Left lung (tissue), 14 donors: ENCODE results near the gene CNTFR. TPM values are rescaled to one million over a fixed set of nuclear protein-coding genes. Genes with fewer than 3 reads are reported as not detected.
A peak's percentile ranks its signal among the peaks of the same experiment; 100 is the strongest.
"Not testable (repeated sequence)": the region's sequence is repeated elsewhere in the genome, so short reads cannot be mapped to it uniquely, and the experiment has no call there.

Experiments used
- ATAC-seq: fragments of 200-7000 bp; cut with Tn5 transposase; one replicate; pipeline ENCODE4 v1.9.1; 2020; ENCODE audit warnings: moderate library complexity
- DNase-seq, 4 donors: peaks; one replicate each; pipeline ENCODE4 v3.0.0-alpha.2; 2013 to 2020
- H3K27ac ChIP-seq, 2 donors: fragments of 200-600 bp; sonication (generic) in 1 of 2; one replicate each; pipeline versions ENCODE4 v1.5.0 to v1.8.0; 2020 to 2021
- H3K27me3 ChIP-seq, 2 donors: fragments of 200-600 bp; sonication (generic) in 1 of 2; one replicate each; pipeline versions ENCODE4 v1.5.0 to v1.8.0; 2020 to 2021
- H3K36me3 ChIP-seq, 2 donors: fragments of 200-600 bp; sonication (generic) in 1 of 2; one replicate each; pipeline versions ENCODE4 v1.5.0 to v1.8.0; 2020 to 2021
- H3K4me1 ChIP-seq, 2 donors: fragments of 200-600 bp; one replicate each; pipeline ENCODE4 v1.8.0; 2021
- H3K4me3 ChIP-seq, 2 donors: fragments of 200-600 bp; sonication (generic) in 1 of 2; one replicate each; pipeline versions ENCODE4 v1.5.0 to v1.8.0; 2020 to 2021; ENCODE audit warnings: mild to moderate bottlenecking in 1 of 2
- H3K9me3 ChIP-seq, 2 donors: fragments of 200-600 bp; sonication (generic) in 1 of 2; one replicate each; pipeline versions ENCODE4 v1.5.0 to v1.8.0; 2020 to 2021
- intact Hi-C, 2 donors: fragments of 100-400 bp; cut with DNase I; formaldehyde crosslinking; loops; one replicate each; pipeline versions ENCODE4 v1.11.2 to v1.14.2; 2022
- long read RNA-seq, 12 donors: library from polyadenylated mRNA in 2 of 12; unstranded in 2 of 12; transcript quantifications; one replicate each; pipeline ENCODE4 v2.0.0 and lab custom pipeline, GENCODE V29; 2019 to 2026
- polyA plus RNA-seq, 6 donors: library from polyadenylated mRNA; unstranded; fragments of 120-200 nt; gene quantifications; one replicate each; pipeline ENCODE4 v1.2.1, GENCODE V29; 2013; ENCODE audit not compliant: insufficient read length in 6 of 6
- total RNA-seq, 2 donors: library from RNA; stranded (reverse); fragmentation: NEBNext Ultra II Directional; extraction: Animal tissue kit (Norgen Biotek cat#: 25700); gene quantifications; one replicate each; pipeline ENCODE4 v1.2.1, GENCODE V29; 2021
- TF ChIP-seq, protein P1 (sequence below), 2 donors: fragments of 200-600 bp; sonication (generic) in 1 of 2; IDR thresholded peaks; one replicate each; pipeline versions ENCODE4 v1.5.0 to v1.8.0; 2021; ENCODE audit warnings: antibody characterized with exemption in 2 of 2
- donor health status: DM: no; HTN: yes; CAD: no.
- donor health status: DM: no; HTN: no; CAD: no.

CNTFR gene, protein sequence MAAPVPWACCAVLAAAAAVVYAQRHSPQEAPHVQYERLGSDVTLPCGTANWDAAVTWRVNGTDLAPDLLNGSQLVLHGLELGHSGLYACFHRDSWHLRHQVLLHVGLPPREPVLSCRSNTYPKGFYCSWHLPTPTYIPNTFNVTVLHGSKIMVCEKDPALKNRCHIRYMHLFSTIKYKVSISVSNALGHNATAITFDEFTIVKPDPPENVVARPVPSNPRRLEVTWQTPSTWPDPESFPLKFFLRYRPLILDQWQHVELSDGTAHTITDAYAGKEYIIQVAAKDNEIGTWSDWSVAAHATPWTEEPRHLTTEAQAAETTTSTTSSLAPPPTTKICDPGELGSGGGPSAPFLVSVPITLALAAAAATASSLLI
- total RNA-seq, result under 1 TPM; 0.90 to 0.92 TPM
- polyA plus RNA-seq, result 10 to 100 TPM; 21.9 to 35.6 (median 28.2) TPM
- long read RNA-seq, donor 1, partial matches to known transcripts, result 0 of 7 reads
- long read RNA-seq, donor 1, other reads (novel, unspliced or antisense), result 0 of 7 reads
- long read RNA-seq, donor 2, partial matches to known transcripts, result 5 of 9 reads
- long read RNA-seq, donor 2, other reads (novel, unspliced or antisense), result 0 of 9 reads
- long read RNA-seq, donor 3, partial matches to known transcripts, result 11 of 15 reads
- long read RNA-seq, donor 3, other reads (novel, unspliced or antisense), result 0 of 15 reads
- long read RNA-seq, donor 4, partial matches to known transcripts, result 1 of 1 reads
- long read RNA-seq, donor 4, other reads (novel, unspliced or antisense), result 0 of 1 reads
- long read RNA-seq, donor 5, partial matches to known transcripts, result 28 of 52 reads
- long read RNA-seq, donor 5, other reads (novel, unspliced or antisense), result 19 of 52 reads
- long read RNA-seq, donor 6, partial matches to known transcripts, result 0 of 1 reads
- long read RNA-seq, donor 6, other reads (novel, unspliced or antisense), result 0 of 1 reads
- long read RNA-seq, donor 7, partial matches to known transcripts, result 0 of 4 reads
- long read RNA-seq, donor 7, other reads (novel, unspliced or antisense), result 0 of 4 reads
- long read RNA-seq, donor 8, partial matches to known transcripts, result 5 of 9 reads
- long read RNA-seq, donor 8, other reads (novel, unspliced or antisense), result 0 of 9 reads
- long read RNA-seq, donor 9, result 0 reads
- long read RNA-seq, donor 10, result 0 reads
- long read RNA-seq, donor 11, transcript CNTFR-202 (10 exons, 2,052 nt), result major isoform, 21 of 46 reads
- long read RNA-seq, donor 11, partial matches to known transcripts, result 21 of 46 reads
- long read RNA-seq, donor 11, other reads (novel, unspliced or antisense), result 0 of 46 reads
- long read RNA-seq, donor 12, partial matches to known transcripts, result 5 of 10 reads
- long read RNA-seq, donor 12, other reads (novel, unspliced or antisense), result 0 of 10 reads

DNA sequence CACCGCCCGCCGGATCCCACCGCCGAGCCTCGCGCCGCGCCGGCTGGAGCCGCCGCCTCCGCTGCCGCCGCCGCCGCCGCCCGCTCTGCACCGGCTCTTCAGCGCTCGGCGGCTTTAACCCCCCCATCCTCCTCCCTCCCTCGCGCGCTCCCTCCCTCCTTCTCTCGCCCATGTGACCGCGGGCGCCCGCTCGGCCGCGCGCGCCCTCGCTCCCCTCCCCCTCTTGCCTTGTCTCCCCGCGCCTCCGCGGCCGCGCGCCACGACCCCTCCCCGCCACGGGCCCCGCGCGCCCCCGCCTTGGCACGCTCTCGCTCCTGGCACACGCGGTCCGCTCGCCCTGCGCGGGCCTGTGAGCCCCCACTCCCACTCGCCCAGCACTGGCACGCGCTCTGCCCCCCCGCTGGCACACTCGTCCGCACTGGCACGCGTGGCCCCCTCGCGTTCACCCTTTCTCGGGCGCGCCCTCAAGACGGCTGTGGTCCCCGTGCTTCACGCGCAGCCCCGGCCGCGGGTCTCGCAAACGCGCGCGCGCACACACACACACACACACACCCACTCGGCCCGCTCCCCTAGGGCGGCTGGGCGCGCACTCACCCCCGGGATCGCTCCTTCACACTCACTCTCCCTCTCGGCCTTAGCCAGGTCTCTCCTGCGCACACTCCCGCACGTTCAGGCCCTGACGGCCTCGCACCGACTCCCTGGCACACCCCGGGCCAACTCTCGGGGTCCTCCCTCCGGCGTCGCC lies at the start of gene CNTFR:
Gene CNTFR (minus strand): TSS at position 89 of the 745 bp plus-strand sequence. CDS start 20,743 bp downstream, outside the sequence.
- H3K27me3 ChIP-seq, result peaks cover 52 to 100% of the 10 kb centered on the region in 2 donors
- TF ChIP-seq, protein P1, sequence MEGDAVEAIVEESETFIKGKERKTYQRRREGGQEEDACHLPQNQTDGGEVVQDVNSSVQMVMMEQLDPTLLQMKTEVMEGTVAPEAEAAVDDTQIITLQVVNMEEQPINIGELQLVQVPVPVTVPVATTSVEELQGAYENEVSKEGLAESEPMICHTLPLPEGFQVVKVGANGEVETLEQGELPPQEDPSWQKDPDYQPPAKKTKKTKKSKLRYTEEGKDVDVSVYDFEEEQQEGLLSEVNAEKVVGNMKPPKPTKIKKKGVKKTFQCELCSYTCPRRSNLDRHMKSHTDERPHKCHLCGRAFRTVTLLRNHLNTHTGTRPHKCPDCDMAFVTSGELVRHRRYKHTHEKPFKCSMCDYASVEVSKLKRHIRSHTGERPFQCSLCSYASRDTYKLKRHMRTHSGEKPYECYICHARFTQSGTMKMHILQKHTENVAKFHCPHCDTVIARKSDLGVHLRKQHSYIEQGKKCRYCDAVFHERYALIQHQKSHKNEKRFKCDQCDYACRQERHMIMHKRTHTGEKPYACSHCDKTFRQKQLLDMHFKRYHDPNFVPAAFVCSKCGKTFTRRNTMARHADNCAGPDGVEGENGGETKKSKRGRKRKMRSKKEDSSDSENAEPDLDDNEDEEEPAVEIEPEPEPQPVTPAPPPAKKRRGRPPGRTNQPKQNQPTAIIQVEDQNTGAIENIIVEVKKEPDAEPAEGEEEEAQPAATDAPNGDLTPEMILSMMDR (IDR thresholded peaks at IDR 0.05), result no peak
- intact Hi-C loops, result loop anchor here in 1 of 2 donors (5.0 kb wide), 1 partner anchor 43 kb away; no protein-coding TSS in a partner anchor
- no peak for ATAC-seq
- peaks cover 21 to 45% of the 10 kb centered on the region in 2 donors for H3K4me1 ChIP-seq
- H3K4me3 ChIP-seq, result peak within 1 kb of the TSS; percentile 15 to 30
- peak in 1 of 4 donors; percentile 81 for DNase-seq
- H3K27ac ChIP-seq, result no peak within 1 kb of the TSS
- no peaks in the 10 kb centered on the region for H3K36me3 ChIP-seq
- no peaks in the 10 kb centered on the region for H3K9me3 ChIP-seq

DNA sequence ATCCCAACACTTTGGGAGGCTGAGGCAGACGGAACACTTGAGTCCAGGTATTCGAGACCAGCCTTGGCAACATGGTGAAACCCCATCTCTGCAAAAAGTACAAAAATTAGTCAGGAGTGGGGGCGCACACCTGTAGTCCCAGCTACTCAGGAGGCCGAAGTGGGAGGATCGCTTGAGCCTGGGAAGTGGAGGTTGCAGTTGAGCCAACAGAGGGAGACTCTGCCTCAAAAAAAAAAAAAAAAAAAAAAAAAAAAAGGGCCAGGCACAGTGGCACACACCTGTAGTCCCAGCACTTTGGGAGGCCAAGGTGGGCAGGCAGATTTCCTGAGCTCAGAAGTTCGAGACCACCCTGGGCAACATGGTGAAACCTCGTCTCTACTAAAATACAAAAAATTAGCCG lies 49.8 kb upstream of the CNTFR start:
- DNase-seq, intact Hi-C loops, H3K27ac ChIP-seq, H3K4me3 ChIP-seq, H3K9me3 ChIP-seq, ATAC-seq, H3K36me3 ChIP-seq, H3K27me3 ChIP-seq: not testable (repeated sequence)
- H3K4me1 ChIP-seq, result peaks cover 11 to 25% of the 10 kb centered on the region in 2 donors

DNA sequence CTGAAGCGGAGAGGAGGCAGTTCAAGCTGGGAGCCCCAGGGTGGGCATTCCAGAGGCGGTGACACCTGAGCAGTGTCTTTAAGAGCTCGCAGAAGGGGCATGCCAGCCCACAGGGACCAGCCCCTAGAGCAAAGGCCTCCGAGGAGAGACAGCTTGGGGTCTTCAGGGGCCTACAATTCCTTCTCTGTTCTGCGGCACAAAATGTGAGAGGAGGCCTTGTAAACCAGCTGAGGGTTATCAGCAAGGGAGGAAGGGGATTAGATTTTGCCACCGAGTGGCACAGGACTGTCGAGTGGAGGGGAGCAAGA lies 48.6 kb upstream of the CNTFR start:
- Histone ChIP-seq H3K9me3 (no peaks in the 10 kb centered on the region), H3K27ac (peak overlapping the region; percentile 68 to 84), H3K36me3 (peaks cover 0 to 9% of the 10 kb centered on the region in 2 donors), H3K4me3 (peak overlapping the region; percentile 66 to 70), H3K27me3 (no peaks in the 10 kb centered on the region), H3K4me1 (peaks cover 11 to 28% of the 10 kb centered on the region in 2 donors)
- TF ChIP-seq, protein P1 (IDR thresholded peaks at IDR 0.05), result no peak
- intact Hi-C loops, result no loop called here
- DNase-seq (no peak), ATAC-seq (no peak)

GRCh38 chr9:34637356-34638137 lies 48.0 kb upstream of the CNTFR start, which contains the start of gene SIGMAR1:
Gene SIGMAR1, minus strand, starts transcription at chr9:34637787. Its CDS starts 90 bp downstream, at chr9:34637697.
- no peaks in the 10 kb centered on the region for H3K27me3 ChIP-seq
- intact Hi-C loops, result no loop called here
- H3K9me3 ChIP-seq, result no peaks in the 10 kb centered on the region
- DNase-seq (peak; percentile 93 to 98 (median 94)), ATAC-seq (peak; percentile 99)
- H3K27ac ChIP-seq, result peak within 1 kb of the TSS; percentile 68 to 84
- peaks cover 11 to 28% of the 10 kb centered on the region in 2 donors for H3K4me1 ChIP-seq
- TF ChIP-seq, protein P1 (IDR thresholded peaks at IDR 0.05), result no peak
- H3K4me3 ChIP-seq, result peak within 1 kb of the TSS; percentile 66 to 70
- H3K36me3 ChIP-seq, result peaks cover 0 to 9% of the 10 kb centered on the region in 2 donors
